Hindlimb muscle (tissue), 1 donor: ENCODE results near the gene PRKAR1B. TPM values are rescaled to one million over a fixed set of nuclear protein-coding genes. Genes with fewer than 3 reads are reported as not detected.

Source experiments
- DNase-seq: peaks from one replicate; pipeline ENCODE4 v3.0.0-alpha.2; 2013
- polyA plus RNA-seq: library from polyadenylated mRNA; unstranded; fragments of 120-200 nt; gene quantifications from one replicate; pipeline ENCODE4 v1.2.1, GENCODE V29; 2013; ENCODE audit not compliant: insufficient read length

Gene PRKAR1B
- polyA plus RNA-seq, 1 donor, result 35.7 TPM

DNA sequence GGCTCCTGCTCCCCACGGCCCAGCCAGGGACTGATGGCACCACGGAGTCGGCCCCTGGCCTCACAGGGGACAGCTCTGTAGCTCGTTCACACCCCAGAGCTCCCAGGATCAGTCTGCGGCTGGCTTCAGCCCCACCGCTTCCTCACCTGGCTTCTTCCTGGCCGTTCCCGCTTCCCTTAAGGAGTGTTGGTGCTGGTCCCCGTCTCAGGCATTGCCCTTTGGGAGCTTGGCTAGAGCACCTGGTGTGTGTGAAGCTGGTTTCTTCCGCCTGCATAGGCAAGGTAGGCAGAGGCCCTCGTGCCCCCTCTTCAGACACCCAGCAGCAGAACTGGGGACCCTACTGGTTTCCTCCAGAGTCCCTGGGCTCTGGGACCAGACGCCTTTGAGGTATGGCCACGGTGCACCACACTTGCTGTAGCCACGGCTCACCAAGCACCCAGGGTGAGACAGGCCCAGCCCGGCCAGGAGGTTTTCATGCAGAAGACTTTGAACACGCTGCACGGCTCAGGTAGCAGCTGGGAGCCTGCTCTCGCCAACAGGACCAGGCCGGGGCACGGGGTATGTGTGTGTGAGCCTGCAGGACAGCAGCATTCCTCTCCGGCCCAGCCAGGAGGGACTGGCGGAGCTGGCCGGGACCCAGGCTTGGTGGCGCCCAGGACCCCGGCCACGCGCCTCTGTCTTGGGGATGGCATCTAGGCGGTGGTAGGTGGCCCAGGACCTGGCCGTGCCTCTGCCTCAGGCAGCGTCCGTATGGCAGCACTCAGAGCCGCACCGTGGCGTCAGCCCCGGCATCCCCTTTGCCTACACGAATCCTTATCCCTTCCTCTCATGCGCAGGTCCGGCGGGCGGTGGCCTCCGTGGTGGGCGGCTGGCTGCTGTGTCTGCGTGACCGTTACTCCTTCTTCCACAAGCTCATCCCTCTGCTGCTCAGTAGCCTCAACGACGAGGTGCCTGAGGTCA, 13.2 kb upstream of the PRKAR1B start:
- no peak for DNase-seq

DNA sequence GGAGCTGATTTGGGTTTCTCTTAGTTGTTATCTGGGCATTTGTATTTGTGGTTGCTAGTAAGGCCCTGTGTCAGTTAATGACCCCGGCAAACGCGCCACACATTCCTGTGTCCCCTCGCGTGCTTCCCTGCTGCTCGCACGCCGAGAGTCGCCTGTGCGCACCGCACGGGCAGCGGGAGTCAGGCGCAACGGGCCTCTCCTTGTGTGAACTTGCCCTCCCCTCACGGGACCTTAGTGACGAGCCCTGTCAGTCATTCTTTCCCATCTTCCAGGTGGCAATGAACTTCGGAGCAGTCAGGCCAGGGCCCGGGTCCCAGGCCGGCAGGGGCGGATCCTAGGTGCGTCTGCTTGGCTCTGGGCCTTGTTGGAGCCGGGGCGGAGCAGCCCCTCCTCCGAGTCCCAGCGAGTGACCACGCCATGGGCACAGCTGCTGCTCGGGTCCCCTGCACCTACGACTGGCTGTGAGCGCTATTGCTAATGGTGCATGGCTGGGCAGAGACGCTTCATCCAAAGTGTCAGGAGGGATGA, 12.4 kb upstream of the PRKAR1B start:
- DNase-seq, result no peak

DNA sequence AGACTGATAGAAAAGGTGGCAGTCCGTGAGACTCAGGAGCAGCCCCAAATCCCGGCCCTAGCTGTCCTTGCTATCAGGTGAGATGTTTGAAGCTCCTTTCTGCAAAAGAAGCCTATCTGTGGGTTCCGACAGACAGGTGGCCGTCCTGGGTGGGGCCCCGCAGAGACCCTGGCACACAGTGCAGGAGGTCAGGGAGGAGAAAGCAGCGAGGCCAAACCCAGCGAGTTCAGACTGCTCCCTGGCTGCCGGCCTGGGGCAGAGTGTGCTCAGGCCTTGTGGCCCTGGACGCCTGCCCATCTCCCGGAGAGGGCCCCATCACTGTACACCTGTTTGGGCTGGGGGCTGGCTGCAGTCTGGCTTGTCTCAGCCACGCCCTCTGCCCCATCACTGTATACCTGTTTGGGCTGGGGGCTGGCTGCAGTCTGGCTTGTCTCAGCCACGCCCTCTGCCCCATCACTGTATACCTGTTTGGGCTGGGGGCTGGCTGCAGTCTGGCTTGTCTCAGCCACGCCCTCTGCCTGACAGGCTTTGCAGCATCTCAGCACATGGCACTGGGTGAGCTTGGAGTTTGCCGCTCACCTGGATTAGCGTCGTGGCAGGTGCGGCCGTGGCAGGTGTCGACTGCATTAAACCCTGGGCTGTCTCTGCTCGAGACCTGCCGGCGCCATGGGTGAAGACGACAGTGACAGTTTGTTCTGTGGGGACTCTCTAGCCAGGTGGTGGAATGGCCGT, 11.8 kb upstream of the PRKAR1B start:
- DNase-seq, result no peak

DNA sequence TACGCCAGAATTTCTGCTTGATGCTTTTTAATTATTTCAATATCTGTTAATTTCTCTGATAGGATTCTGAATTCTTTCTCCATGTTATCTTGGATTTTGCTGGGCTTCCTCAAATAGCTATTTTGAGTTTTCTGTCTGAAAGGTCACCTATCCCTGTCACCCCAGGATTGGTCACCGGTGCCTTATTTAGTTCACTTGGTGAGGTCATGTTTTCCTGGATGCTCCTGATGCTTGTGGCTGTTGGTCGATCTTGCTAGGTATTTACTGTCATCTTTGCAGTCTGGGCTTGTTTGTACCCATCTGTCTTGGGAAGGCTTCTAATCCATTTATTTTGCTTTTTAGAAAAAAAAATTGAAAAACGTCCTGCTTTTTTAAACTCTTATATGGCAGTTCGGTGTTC, 11.2 kb upstream of the PRKAR1B start:
- DNase-seq, result no peak

DNA sequence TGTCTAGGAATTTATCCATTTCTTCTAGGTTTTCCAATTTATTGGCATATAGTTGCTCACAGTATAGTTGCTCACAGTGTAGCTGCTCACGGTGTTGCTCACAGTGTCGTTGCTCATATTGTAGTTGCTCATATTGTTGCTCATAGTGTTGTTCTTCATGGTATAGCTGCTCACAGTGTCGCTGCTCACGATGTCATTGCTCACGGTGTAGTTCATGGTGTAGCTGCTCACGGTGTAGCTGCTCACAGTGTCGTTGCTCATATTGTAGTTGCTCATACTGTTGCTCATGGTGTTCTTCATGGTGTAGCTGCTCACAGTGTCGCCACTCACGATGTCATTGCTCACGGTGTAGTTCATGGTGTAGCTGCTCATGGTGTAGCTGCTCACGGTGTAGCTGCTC, 7.7 kb upstream of the PRKAR1B start:
- no peak for DNase-seq

DNA sequence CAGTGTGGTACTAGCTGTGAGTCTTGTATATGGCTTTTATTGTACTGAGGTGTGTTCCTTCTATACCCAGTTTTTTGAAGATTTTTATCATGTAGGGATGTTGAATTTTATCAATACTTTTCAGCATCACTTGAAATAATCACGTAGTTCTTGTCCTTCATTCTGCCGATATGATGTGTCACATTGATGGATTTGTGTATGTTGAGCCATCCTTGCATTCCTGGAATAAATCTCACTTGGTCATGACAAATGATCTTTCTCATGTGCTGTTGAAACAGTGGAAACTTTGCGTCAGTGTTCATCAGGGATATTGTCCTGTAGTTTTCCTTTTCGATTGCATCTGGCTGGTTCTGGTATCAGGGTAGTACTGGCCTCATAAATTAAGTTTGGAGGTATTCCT, 7.1 kb upstream of the PRKAR1B start:
- no peak for DNase-seq

DNA sequence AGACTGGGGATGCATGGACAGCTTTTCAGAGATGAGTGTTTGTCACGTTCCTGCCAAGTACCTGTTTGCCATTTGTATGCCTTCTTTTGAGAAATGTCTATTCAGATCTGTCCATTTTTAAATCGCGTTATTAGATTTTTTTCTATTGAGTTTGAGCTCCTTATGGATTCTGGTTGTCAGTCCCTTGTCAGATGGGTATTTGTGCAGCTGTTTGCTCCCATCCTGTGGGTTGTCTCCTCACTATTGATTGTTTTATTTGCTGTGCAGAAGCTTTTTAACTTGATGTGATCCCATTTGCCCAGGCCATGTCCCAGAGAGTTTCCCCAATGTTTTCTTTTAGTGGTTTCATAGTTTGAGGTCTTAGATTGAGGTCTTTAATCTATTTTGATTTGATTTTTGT, 5.5 kb upstream of the PRKAR1B start:
- DNase-seq, result no peak

DNA sequence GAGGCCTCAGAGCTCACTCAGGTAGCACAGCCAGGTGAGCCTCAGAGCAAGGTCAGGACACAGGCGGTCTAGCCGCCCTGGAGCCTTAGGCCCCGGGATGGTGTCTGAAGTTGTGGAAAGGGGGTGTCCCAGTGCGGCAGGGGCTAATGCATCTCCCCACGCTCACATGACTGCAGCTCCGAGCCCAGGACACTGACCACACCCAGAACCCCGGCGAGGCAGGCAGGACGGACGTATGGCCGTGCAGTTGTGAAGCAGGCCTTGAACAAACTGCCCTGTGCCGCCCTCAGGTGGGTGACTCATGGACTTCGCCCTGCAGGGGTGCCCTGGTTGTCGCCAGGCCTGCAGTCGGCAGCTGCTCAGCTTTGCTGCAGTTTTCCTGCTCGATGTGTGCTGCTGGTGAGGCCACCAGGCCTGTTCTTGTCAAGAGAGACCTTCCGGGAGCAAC, 5.0 kb upstream of the PRKAR1B start:
- DNase-seq, result no peak

DNA sequence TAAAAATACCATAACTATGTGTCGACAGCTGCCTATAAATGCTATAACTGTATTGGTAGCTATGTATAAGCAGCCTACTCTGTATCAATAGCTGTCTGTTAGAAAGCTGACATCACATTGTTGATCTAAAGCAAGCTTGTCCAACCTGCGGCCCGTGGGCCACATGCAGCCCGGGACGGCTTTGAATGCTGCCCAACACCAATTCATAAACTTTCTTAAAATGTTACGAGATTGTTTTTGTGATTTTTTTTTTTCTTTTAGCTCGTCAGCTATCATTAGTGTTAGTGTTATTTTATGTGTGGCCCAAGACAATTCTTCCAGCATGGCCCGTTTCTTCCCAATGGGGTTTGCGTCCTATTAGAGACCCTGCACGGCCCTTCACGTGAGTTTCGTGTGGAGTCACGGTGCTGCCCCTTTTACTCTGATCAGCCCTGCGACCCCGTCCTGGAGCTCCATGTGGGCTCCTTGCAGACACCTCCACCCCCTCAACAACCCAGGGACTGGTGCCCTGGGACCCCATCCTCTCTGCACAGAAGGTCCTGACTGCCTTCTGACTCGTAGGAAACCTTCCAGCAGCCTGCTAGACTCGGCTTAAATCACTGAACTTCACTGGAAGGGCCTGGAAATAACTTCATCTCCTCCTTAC, 4.5 kb upstream of the PRKAR1B start:
- DNase-seq, result no peak

DNA sequence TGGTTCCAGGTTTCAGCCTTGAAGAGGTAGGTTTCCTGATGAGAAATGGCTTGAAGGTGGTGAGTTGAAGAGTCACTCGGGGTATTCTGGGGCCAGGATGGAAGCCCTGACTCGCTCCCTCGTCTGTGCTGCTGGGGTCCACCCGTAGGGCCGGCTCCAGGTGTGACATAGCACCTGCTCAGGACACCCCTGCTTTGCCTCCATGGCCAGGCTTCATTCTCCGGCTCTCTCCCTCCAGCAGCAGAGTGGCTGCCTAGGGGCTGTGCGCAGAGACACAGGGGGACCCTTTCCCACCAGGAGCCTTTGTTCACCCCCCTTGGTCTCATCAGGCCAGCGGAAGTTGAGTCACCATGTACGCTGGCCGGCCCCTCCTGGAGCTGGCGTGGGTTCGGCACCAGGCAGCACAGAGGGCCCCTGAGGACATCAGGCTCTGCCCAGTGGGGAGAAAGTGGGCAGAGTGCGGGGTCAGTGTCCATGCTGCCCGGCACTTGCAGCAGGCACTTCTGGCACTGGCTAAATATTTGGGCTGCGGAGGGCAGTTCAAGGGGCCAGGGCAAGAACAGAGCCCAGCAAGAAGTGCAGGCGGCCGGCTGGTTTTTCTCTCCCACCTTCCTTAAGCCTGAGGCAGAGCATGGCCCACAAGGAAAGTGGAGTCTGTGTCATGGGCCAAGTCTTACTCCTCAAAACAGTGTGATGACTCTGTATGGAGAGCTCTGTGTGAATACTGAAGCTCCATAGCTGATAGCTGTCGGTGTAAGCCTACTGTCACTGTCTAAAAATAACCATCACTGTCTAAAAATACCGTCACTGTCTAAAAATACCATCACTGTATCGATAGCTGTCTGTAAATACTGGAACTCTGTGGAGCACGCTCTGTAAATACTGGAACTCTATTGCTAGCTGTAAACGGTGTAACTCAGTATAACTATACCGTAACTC, 3.7 kb upstream of the PRKAR1B start:
- no peak for DNase-seq

DNA sequence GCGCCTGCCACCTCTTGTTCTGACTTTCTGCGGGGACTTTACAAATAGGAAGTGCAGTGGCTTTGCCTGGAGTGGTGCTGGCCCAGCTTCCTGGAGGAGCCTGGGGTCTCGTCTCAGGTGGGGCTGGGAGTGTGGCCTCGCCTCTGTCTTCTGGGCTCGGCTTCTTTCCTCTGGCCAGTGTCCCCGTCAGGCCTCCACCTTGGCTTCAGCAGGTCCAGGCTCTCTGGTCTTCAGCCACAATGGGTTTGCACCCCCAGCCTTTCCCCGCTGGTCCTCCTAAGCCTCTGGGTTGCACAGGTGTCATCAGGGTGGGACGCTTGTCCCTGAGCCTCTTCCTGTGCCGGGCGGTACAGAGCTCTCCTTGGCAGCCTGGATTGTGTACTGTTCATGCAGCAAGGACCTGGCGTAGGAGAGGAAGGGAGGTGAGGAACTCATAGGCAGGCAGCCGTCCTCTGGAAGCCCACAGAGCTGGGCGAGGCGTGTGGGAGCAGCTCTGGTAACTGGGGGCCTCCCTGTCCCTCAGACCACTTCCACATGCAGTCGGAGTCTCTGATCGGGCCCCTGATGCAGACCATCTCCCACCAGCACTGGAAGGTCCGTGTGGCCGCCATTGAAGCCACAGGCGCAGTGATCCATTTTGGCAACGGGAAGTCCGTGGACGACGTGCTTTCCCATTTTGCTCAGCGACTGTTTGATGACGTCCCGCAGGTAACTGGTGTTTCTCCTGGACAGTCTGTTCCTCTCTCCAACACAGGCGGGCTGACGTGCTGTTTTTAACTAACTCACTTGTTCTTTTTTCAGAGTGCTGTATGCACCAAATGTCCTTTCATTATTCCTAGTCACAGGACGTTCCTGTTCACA, 2.3 kb upstream of the PRKAR1B start:
- no peak for DNase-seq

DNA sequence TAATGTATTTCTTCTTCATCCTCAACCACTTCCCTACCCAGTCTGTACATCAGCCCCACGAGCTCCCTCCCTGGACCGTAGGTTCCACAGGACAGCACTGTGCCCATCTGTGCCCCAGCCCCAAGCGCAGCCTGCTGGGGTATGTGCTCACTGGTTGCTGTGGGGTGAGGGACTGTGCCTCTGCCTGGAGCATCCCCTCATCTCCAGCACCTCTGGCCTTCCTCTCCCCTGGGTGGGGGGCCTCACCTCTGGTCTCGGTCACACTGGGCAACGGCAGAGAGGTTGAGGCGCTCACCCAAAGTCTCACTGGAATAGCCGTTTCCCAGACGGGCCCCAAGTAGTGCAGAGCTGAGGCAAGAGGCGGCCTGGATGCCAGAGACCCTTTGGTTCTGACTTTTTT, 1.5 kb upstream of the PRKAR1B start:
- no peak for DNase-seq

DNA sequence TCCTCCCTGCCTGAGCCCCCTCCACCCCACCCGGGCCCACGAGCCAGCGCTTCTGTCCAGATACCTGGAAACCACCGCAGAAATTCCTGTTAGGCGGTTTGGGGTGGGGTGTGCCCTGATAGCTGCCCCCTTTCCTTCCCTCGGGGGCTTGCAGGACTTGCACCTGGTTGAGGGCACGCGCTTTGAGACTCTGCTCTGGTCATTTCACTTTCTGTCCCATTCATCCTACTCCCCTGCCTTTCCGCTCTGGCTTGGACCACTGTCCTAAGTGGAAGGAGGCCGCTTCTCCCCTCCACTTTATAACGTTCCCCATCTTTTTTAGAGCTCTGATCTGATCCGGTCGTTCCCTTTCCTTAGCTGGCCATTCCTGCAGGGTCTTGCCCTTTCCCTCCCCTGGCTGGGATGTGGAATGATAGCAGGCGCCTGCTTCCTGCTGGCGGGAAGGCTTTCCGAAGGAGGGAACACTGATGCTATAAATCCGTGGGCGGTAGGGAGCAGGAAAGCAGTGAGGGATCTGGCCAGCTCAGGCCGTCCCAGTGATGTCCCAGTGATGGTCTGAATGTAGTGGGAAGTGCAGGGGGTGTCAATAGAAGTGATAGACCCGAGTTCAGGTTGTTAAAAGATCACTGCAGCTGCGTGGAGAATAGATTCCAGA, 852 bp upstream of the PRKAR1B start:
- DNase-seq, result no peak

DNA sequence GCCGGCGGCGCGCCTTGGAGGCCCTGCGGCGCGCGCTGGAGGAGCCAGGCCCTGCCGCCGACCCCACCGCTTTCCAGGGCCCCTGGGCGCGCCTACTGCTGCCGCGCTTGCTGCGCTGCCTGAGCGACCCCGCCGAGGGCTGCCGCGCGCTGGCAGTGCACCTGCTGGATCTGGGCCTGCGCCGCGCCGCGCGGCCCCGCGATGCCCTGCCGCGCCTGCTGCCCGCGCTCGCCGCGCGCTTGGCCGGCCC, 302 bp downstream of the PRKAR1B start:
- no peak for DNase-seq

DNA sequence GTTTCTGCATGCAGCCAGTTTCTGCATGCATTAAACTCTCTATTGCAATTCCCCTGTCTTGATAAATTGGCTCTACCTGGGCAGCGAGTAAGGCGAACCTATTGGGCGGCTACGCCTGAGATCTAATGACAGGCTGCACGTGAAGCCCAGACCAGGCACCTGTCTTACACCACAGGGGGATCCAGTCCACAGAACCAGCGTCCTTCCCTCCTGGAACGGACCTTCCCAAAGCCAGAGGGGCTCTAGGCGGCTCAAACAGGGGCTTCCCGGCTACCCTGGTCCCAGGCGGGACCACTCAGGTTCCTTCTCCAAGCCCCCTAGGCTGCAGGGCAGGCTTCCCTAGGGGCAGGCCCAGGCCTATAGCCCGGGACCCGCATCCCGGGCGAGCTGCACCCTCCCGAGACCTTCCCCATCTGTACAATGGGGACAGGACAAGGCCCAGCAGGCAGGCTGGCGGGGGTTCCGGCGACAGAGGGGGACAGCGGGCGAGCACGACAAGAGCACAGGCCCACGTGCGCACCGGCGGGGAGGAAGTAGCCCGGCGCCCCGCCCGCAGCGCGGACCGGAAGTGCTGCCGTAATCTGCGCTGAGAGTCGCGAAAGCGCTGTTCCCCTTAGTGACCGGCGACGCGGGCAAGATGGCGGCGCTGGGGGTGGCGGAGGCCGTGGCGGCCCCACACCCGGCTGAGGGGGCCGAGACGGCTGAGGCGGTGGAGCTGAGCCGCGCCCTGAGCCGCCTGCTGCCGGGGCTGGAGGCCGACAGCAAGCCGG, 812 bp downstream of the PRKAR1B start, which contains the start of gene DNAAF5:
TSS of gene DNAAF5 (plus strand) at position 616 of the 770 bp plus-strand sequence. CDS start at position 638, 22 bp downstream.
- peak; percentile 89 for DNase-seq

DNA sequence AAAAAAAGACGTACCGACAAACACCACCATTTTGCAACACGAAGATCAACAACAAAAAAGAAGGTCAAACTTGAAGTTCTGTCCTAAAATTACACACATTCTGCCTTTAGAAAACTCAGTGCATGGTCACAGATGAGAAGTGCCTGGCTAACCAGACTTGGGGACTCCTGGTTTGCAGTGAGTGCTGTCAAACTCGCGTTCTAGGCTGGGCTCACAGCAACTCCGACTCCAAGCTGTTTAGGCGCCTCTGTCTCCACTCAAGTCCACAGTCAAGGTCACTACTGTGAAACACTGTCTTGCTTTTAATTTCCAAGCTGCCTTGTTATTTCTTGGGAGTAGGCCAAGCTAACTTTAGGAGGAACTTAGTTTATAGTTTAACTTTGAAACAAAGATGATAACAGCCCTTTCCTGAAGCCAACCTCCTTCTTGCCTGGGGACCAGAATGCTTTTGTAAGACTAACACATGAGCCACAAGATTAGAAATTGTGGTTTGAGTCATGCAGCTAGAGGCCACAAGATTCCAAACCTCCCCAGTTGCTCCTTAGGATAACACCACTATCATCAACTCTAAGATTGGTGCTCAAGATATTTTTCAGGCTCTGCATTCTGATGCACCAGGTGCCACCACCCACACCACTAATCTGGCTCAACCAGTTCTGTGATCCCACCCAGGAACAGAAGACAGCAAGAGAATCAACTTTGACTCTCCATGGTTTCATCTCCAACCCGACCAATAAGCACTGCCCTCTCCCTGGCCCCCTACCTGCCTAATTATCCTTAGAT, 1.7 kb downstream of the PRKAR1B start:
- DNase-seq, result no peak

DNA sequence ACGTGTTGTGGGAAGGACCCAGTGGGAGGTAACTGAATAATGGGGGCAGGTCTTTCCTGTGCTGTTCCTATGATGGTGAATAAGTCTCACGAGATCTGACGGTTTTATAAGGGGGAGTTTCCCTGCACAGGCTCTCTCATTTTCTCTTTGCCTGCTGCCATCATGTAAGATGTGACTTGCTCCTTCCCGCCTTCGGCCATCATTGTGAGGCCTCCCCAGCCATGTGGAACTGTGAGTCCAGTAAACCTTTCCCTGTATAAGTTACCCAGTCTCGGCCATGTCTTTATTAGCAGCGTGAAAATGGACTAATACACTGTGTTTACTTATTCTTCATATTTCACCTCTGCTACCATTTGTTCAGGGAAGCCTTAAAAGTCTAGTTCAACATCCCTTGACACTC, 2.8 kb downstream of the PRKAR1B start:
- no peak for DNase-seq

DNA sequence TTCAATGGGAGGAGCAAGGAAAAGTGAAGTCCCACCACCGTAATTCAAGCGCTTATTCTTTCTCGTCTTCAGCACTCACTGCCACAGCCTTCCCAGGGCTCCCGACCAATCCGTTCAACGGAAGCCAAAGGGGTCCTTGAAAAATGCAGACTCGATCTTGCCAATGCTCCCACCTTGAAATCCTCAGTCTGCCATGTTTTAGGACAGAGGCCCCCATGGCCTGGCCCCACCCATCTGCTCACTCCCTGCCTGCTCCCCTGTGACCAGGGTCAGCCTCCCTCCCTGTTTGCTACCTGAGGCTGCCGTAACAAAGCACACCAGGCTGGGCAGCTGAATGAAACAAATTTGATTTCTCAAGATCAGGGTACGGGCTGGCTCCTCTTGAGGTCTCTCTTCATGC, 3.5 kb downstream of the PRKAR1B start:
- DNase-seq, result no peak
